ENCODE measurements around the gene MAP1B.

DNA sequence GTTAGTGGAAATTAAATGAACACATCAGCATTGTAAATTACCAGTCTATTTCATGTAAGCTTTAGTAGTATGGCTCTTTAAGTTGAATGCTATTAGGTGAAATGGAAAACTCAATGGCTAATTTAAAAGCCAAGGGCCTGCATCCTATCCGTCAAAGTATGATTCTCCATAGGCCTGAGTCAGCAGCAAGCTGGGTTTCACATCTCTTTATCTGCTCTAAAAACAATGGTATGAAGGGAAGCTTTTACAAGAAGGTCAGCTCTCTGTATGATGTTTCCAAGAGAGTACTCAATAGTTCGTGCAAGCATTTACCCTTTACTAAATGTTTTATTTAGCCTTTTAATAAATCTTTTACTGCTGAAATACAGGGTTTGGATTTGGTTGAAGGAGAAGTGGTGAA lies 62.8 kb downstream of the MAP1B start:
- TF ChIP-seq, protein P1, sequence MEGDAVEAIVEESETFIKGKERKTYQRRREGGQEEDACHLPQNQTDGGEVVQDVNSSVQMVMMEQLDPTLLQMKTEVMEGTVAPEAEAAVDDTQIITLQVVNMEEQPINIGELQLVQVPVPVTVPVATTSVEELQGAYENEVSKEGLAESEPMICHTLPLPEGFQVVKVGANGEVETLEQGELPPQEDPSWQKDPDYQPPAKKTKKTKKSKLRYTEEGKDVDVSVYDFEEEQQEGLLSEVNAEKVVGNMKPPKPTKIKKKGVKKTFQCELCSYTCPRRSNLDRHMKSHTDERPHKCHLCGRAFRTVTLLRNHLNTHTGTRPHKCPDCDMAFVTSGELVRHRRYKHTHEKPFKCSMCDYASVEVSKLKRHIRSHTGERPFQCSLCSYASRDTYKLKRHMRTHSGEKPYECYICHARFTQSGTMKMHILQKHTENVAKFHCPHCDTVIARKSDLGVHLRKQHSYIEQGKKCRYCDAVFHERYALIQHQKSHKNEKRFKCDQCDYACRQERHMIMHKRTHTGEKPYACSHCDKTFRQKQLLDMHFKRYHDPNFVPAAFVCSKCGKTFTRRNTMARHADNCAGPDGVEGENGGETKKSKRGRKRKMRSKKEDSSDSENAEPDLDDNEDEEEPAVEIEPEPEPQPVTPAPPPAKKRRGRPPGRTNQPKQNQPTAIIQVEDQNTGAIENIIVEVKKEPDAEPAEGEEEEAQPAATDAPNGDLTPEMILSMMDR (IDR thresholded peaks at IDR 0.05; ENCODE audit: low read length), result no peak
- no peak for TF ChIP-seq EZH2 (optimal IDR thresholded peaks at IDR 0.05; ENCODE audit: low read depth, low read length)

Measured in MM.1S (cell line).